ENCODE measurements around the gene ACTN4.

ACTN4 gene

GRCh38 chr19:38660724-38661123 is 13.3 kb downstream of the ACTN4 start:
- no peak for DNase-seq (ENCODE audit: low read depth in 4 of 4, low spot score in 1 of 4)

GRCh38 chr19:38661136-38661535 is 13.7 kb downstream of the ACTN4 start:
- DNase-seq (ENCODE audit: low read depth in 4 of 4, low spot score in 1 of 4) = no peak

GRCh38 chr19:38661996-38662395 is 14.5 kb downstream of the ACTN4 start:
- no peak for DNase-seq (ENCODE audit: low read depth in 4 of 4, low spot score in 1 of 4)

GRCh38 chr19:38662537-38663155 is 15.2 kb downstream of the ACTN4 start:
- no peak for DNase-seq (ENCODE audit: low read depth in 4 of 4, low spot score in 1 of 4)

GRCh38 chr19:38663156-38663651 is 15.8 kb downstream of the ACTN4 start:
- no peak for DNase-seq (ENCODE audit: low read depth in 4 of 4, low spot score in 1 of 4)

- no peak for DNase-seq (ENCODE audit: low read depth in 4 of 4, low spot score in 1 of 4)
Measured at GRCh38 chr19:38663957-38664502, 16.6 kb downstream of the ACTN4 start.

GRCh38 chr19:38664503-38665211 is 17.2 kb downstream of the ACTN4 start:
- no peak for DNase-seq (ENCODE audit: low read depth in 4 of 4, low spot score in 1 of 4)

GRCh38 chr19:38665219-38665931 is 17.9 kb downstream of the ACTN4 start:
- DNase-seq (ENCODE audit: low read depth in 4 of 4, low spot score in 1 of 4) = no peak

- DNase-seq (ENCODE audit: low read depth in 4 of 4, low spot score in 1 of 4) = no peak
Measured at GRCh38 chr19:38665950-38666662, 18.7 kb downstream of the ACTN4 start.

GRCh38 chr19:38666663-38667511 is 19.4 kb downstream of the ACTN4 start:
- no peak for DNase-seq (ENCODE audit: low read depth in 4 of 4, low spot score in 1 of 4)

GRCh38 chr19:38667661-38668171 is 20.3 kb downstream of the ACTN4 start:
- no peak for DNase-seq (ENCODE audit: low read depth in 4 of 4, low spot score in 1 of 4)

GRCh38 chr19:38669552-38669951 is 22.1 kb downstream of the ACTN4 start:
- DNase-seq (ENCODE audit: low read depth in 4 of 4, low spot score in 1 of 4) = no peak

GRCh38 chr19:38670921-38671398 is 23.5 kb downstream of the ACTN4 start:
- no peak for DNase-seq (ENCODE audit: low read depth in 4 of 4, low spot score in 1 of 4)

GRCh38 chr19:38671654-38672053 is 24.2 kb downstream of the ACTN4 start:
- no peak for DNase-seq (ENCODE audit: low read depth in 4 of 4, low spot score in 1 of 4)

GRCh38 chr19:38673030-38673429 is 25.6 kb downstream of the ACTN4 start:
- DNase-seq (ENCODE audit: low read depth in 4 of 4, low spot score in 1 of 4) = no peak

- DNase-seq (ENCODE audit: low read depth in 4 of 4, low spot score in 1 of 4) = no peak
Measured at GRCh38 chr19:38674388-38675171, 27.1 kb downstream of the ACTN4 start.

- no peak for DNase-seq (ENCODE audit: low read depth in 4 of 4, low spot score in 1 of 4)
Measured at GRCh38 chr19:38675611-38676010, 28.2 kb downstream of the ACTN4 start.

- no peak for DNase-seq (ENCODE audit: low read depth in 4 of 4, low spot score in 1 of 4)
Measured at GRCh38 chr19:38676023-38676877, 28.8 kb downstream of the ACTN4 start.

Data from stimulated activated CD4-positive, alpha-beta T cell treated with anti-CD3 and anti-CD28 coated beads, Interleukin-1b, Interleukin-23, amount 100 ng/mL, for 24 hours (primary cell).